IMR-90 (cell line): Measurements from ENCODE around the gene SLC44A1. TPM values are rescaled to one million over a fixed set of nuclear protein-coding genes. Genes with fewer than 3 reads are reported as not detected.
A peak's percentile ranks its signal among the peaks of the same experiment; 100 is the strongest.

Experiments used
- ATAC-seq: fragments of 200-7000 bp; cut with Tn5 transposase; 2 replicates; pipeline ENCODE4 v1.9.1; 2020; ENCODE audit warnings: low read depth, mild to moderate bottlenecking, moderate library complexity
- BruUV-seq: library from RNA; stranded (reverse); fragments of 400-500 nt; replicated peaks from 2 replicates; lab custom pipeline; 2021; lab: Mats Ljungman, UMichigan
- CTCF ChIA-PET: fragments of 300-600 bp; formaldehyde crosslinking; extraction: SDS; loops from one replicate; lab custom pipeline; 2021; ENCODE audit warnings: antibody characterized with exemption; lab: Yijun Ruan, JAX
- POLR2A ChIA-PET: fragments of 300-600 bp; sonication (Branson Sonifier 250); formaldehyde crosslinking; loops from one replicate; lab custom pipeline; 2022; ENCODE audit warnings: antibody characterized with exemption; ENCODE audit not compliant: unreplicated experiment; lab: Charles Lee
- DNase-seq: peaks from one replicate; pipeline ENCODE4 v3.0.0; 2013
- H2AFZ ChIP-seq: replicated peaks from 2 replicates; pipeline ENCODE3; 2013; ENCODE audit warnings: low read length, mild to moderate bottlenecking; ENCODE audit not compliant: poor library complexity
- H2AK5ac ChIP-seq: 2 replicates; pipeline ENCODE4 v1.6.1; 2013; ENCODE audit warnings: low read depth, low read length, inconsistent platforms
- H2AK9ac ChIP-seq: replicated peaks from 2 replicates; pipeline ENCODE3; 2013; ENCODE audit warnings: mild to moderate bottlenecking, low read depth, low read length, moderate library complexity; ENCODE audit not compliant: poor library complexity
- H2BK120ac ChIP-seq: 2 replicates; pipeline ENCODE4 v1.6.1; 2013; ENCODE audit warnings: low read depth, low read length, inconsistent platforms
- H2BK15ac ChIP-seq: 3 replicates; pipeline ENCODE4 v1.6.1; 2013; ENCODE audit warnings: low read depth, low read length, inconsistent platforms
- H2BK20ac ChIP-seq: 2 replicates; pipeline ENCODE4 v1.6.1; 2013; ENCODE audit warnings: low read depth, mild to moderate bottlenecking, inconsistent platforms, low read length, moderate library complexity
- H2BK5ac ChIP-seq: 2 replicates; pipeline ENCODE4 v1.6.1; 2013; ENCODE audit warnings: mild to moderate bottlenecking, low read depth, low read length, inconsistent platforms; ENCODE audit not compliant: poor library complexity, severe bottlenecking
- H3K14ac ChIP-seq: replicated peaks from 2 replicates; pipeline ENCODE4 v1.6.1; 2013; ENCODE audit warnings: low read depth, low read length, inconsistent platforms
- H3K18ac ChIP-seq: 2 replicates; pipeline ENCODE4 v1.6.1; 2013; ENCODE audit warnings: low read depth, low read length, control low read depth
- H3K23ac ChIP-seq: 2 replicates; pipeline ENCODE4 v1.6.1; 2013; ENCODE audit warnings: low read depth, low read length, inconsistent platforms
- H3K27ac ChIP-seq: 2 replicates; pipeline ENCODE4 v1.5.1; 2013; ENCODE audit warnings: mild to moderate bottlenecking, control low read depth, low read length; ENCODE audit not compliant: insufficient read depth
- H3K27me3 ChIP-seq: 2 replicates; pipeline ENCODE4 v1.6.1; 2013; ENCODE audit warnings: low read length; ENCODE audit not compliant: control insufficient read depth, insufficient read depth
- H3K36me3 ChIP-seq: 2 replicates; pipeline ENCODE4 v1.6.1; 2013; ENCODE audit warnings: low read length, mixed read lengths; ENCODE audit not compliant: control insufficient read depth, insufficient read depth
- H3K4ac ChIP-seq: 2 replicates; pipeline ENCODE4 v1.6.1; 2013; ENCODE audit warnings: low read depth, low read length, inconsistent platforms
- H3K4me1 ChIP-seq: 2 replicates; pipeline ENCODE4 v1.6.1; 2013; ENCODE audit warnings: low read length, mixed read lengths; ENCODE audit not compliant: control insufficient read depth, insufficient read depth
- H3K4me2 ChIP-seq: 2 replicates; pipeline ENCODE4 v1.6.1; 2013; ENCODE audit warnings: low read depth, mild to moderate bottlenecking, control low read depth, low read length, moderate library complexity
- H3K4me3 ChIP-seq: 2 replicates; pipeline ENCODE4 v1.5.1; 2013; ENCODE audit warnings: low read depth, mild to moderate bottlenecking, control low read depth, low read length, moderate library complexity; ENCODE audit not compliant: insufficient read depth
- H3K56ac ChIP-seq: 2 replicates; pipeline ENCODE4 v1.6.1; 2013; ENCODE audit warnings: low read length, inconsistent platforms; ENCODE audit not compliant: insufficient read depth; ENCODE audit errors: extremely low read depth
- H3K79me1 ChIP-seq, 2 experiments: 2 replicates each; pipeline ENCODE4 v1.6.1; 2013; ENCODE audit warnings: low read length in 2 of 2, inconsistent platforms in 1 of 2, low read depth in 1 of 2
- H3K9ac ChIP-seq: 2 replicates; pipeline ENCODE4 v1.6.1; 2013; ENCODE audit warnings: low read depth, low read length, control low read depth
- H3K9me1 ChIP-seq: 2 replicates; pipeline ENCODE4 v1.6.1; 2013; ENCODE audit warnings: low read length, inconsistent platforms; ENCODE audit not compliant: insufficient read depth
- H3K9me3 ChIP-seq: 2 replicates; pipeline ENCODE4 v1.6.1; 2013; ENCODE audit warnings: low read length; ENCODE audit not compliant: control insufficient read depth, insufficient read depth
- H4K20me1 ChIP-seq: 2 replicates; pipeline ENCODE4 v1.6.1; 2013; ENCODE audit warnings: low read length, inconsistent platforms; ENCODE audit not compliant: insufficient read depth
- H4K5ac ChIP-seq: 2 replicates; pipeline ENCODE4 v1.6.1; 2013; ENCODE audit warnings: mild to moderate bottlenecking, low read depth, low read length, control low read depth
- H4K8ac ChIP-seq, 2 experiments: 2 replicates each; pipeline ENCODE4 v1.6.1; 2013; ENCODE audit warnings: low read depth in 2 of 2, low read length in 2 of 2, control low read depth in 1 of 2, inconsistent platforms in 1 of 2
- H4K91ac ChIP-seq: 2 replicates; pipeline ENCODE4 v1.6.1; 2013; ENCODE audit warnings: low read depth, low read length, inconsistent platforms; ENCODE audit not compliant: insufficient read depth
- CHD1 ChIP-seq: IDR thresholded peaks from 2 replicates; pipeline ENCODE4 v1.6.1; 2012; ENCODE audit warnings: low read depth, low read length, improper control_type of control experiment
- MXI1 ChIP-seq: IDR thresholded peaks from 2 replicates; pipeline ENCODE4 v1.6.1; 2012; ENCODE audit warnings: low read depth, mild to moderate bottlenecking, low read length, moderate library complexity, borderline replicate concordance
- NFE2L2 ChIP-seq: fragments of 150-350 bp; IDR thresholded peaks from 2 replicates; pipeline ENCODE4 v1.6.1; 2016; ENCODE audit warnings: low read depth, mild to moderate bottlenecking, low read length
- RAD21 ChIP-seq: IDR thresholded peaks from 2 replicates; pipeline ENCODE4 v1.6.1; 2012; ENCODE audit warnings: low read length, improper control_type of control experiment
- RCOR1 ChIP-seq: IDR thresholded peaks from 2 replicates; pipeline ENCODE4 v1.6.1; 2012; ENCODE audit warnings: mild to moderate bottlenecking, low read length, improper control_type of control experiment; ENCODE audit not compliant: insufficient replicate concordance
- SMC3 ChIP-seq: fragments of 150-350 bp; IDR thresholded peaks from 2 replicates; pipeline ENCODE4 v1.6.1; 2016; ENCODE audit warnings: low read depth, mild to moderate bottlenecking, antibody characterized with exemption, low read length, moderate library complexity
- WGBS, 2 experiments: methylation state at CpG; one replicate each; pipeline versions ENCODE4 v1.1.5 to v1.1.7; 2013; ENCODE audit warnings: missing lambda C conversion rate in 2 of 2; ENCODE audit not compliant: insufficient read length in 1 of 2; ENCODE audit errors: extremely low coverage in 2 of 2; 5-methylcytosine and 5-hydroxymethylcytosine counted together
- dilution Hi-C: fragments of 300-500 bp; cut with HindIII; formaldehyde crosslinking; loops from one replicate; pipeline ENCODE4 v1.14.3; 2018; ENCODE audit warnings: low sequenced_read_pairs; ENCODE audit not compliant: unreplicated experiment
- in situ Hi-C: fragments of 300-500 bp; cut with MboI; formaldehyde crosslinking; loops from 3 replicates; pipeline ENCODE4 v1.14.3; 2019; ENCODE audit warnings: low sequenced_read_pairs, inconsistent platforms, mixed read lengths
- intact Hi-C: fragments of 100-400 bp; cut with micrococcal nuclease; formaldehyde crosslinking; loops from 2 replicates; pipeline ENCODE4 v1.10.0; 2022
- polyA plus RNA-seq, 3 experiments: library from polyadenylated mRNA; depleted of rRNA; stranded (reverse); fragments of >200 nt; gene quantifications; 2 replicates each; pipeline ENCODE4 v1.2.3, GENCODE V29; 2012; ENCODE audit warnings: low replicate concordance in 1 of 3
- total RNA-seq: library from RNA; depleted of rRNA; stranded (reverse); fragments of >200 nt; gene quantifications from 2 replicates; pipeline ENCODE4 v1.2.3, GENCODE V29; 2012

The SLC44A1 gene
- total and polyA plus RNA-seq, 2 of the 4 experiments (the other 2 are of a cell fraction): 5.2 to 21.7 TPM

DNA sequence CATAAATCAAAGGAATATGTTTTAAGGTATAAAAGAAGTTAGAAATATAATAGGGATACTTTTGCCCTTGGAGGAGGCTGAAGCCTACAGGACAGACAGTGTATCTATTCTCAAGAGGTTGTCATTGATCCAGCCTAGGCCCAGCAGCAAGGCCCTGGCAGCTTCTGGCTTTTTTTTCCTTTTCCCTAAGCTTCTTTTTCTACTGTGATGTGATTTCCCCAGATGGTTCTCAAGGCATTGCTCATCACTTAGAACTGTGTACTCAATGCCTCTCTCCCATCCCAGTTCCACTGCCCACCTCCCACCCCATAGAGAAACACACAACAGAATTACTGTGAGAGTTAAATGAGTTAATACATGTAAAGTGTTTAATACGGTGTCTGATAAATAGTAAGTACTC, 88.6 kb downstream of the SLC44A1 start:
- whole genome bisulfite sequencing, 2 experiments: no CpG with 5 or more reads among the region's 1 CpG
- Histone ChIP-seq H4K91ac (no peak overlapping the region), H4K5ac (no peak overlapping the region), H2BK120ac (no peak overlapping the region), H3K36me3 (peaks cover 4% of the 10 kb centered on the region), H3K4me1 (no peaks in the 10 kb centered on the region), H3K14ac (no peak overlapping the region), H2BK5ac (no peak overlapping the region), H2AK5ac (no peak overlapping the region), H3K79me1 (peaks cover 0 to 4% of the 10 kb centered on the region in 2 experiments; a peak in 2 of 4 replicates), H2BK20ac (no peak overlapping the region), H3K4me3 (no peak overlapping the region), H3K9me3 (no peaks in the 10 kb centered on the region), H3K9ac (no peak overlapping the region), H4K8ac (0 out of 4 replicates have a peak overlapping the region, but pooled peaks of 1 of the 2 experiments have one; percentile 37), H3K23ac (peak overlapping the region; percentile 40; the same call in 1 of the 2 replicates), H3K4ac (no peak overlapping the region), H2AFZ (no peak overlapping the region), H3K4me2 (no peak overlapping the region), H3K9me1 (peaks cover 6% of the 10 kb centered on the region; the same call in 1 of the 2 replicates), H3K18ac (no peak overlapping the region), H2AK9ac (no peak overlapping the region), H3K56ac (0 out of 2 replicates have a peak overlapping the region, but pooled peaks have one; percentile 4), H2BK15ac (peak overlapping the region; percentile 45; the same call in 1 of the 3 replicates), H4K20me1 (no peaks in the 10 kb centered on the region), H3K27ac (no peak overlapping the region), H3K27me3 (no peaks in the 10 kb centered on the region)
- intact Hi-C loops (loop anchor here (5.0 kb wide), 1 partner anchor 36 kb away; no protein-coding TSS in a partner anchor), in situ Hi-C loops (no loop called here), dilution Hi-C loops (no loop called here)
- ChIA-PET POLR2A (no interaction called here), CTCF (no interaction called here)
- TF ChIP-seq RAD21 (no peak), SMC3 (no peak), RCOR1 (no peak), CHD1 (no peak), NFE2L2 (no peak), MXI1 (no peak)
- ATAC-seq (peak; percentile 42; the same call in 1 of the 2 replicates), DNase-seq (peak; percentile 56)
- no TSS peak for BruUV-seq
